PFSK-1 (cell line): Measurements from ENCODE around the gene MSI2.

Source experiments
- FOXP2 ChIP-seq: optimal IDR thresholded peaks from 2 replicates; pipeline ENCODE3; 2011; ENCODE audit warnings: borderline replicate concordance, control low read depth, inconsistent platforms; ENCODE audit not compliant: insufficient read depth; ENCODE audit errors: extremely low read length, extremely low read depth
- POLR2AphosphoS5 ChIP-seq: IDR thresholded peaks from 2 replicates; pipeline ENCODE4 v1.6.1; 2012; ENCODE audit warnings: low read depth, mild to moderate bottlenecking, control low read depth, low read length, moderate library complexity
- SIN3A ChIP-seq: IDR thresholded peaks from 2 replicates; pipeline ENCODE4 v1.6.1; 2012; ENCODE audit warnings: mild to moderate bottlenecking, low read length, moderate library complexity, borderline replicate concordance; ENCODE audit not compliant: insufficient read depth
- TAF1 ChIP-seq: IDR thresholded peaks from 2 replicates; pipeline ENCODE4 v1.6.1; 2012; ENCODE audit warnings: low read length, control low read depth, borderline replicate concordance; ENCODE audit not compliant: insufficient read depth
- TF ChIP-seq, protein P1 (sequence below), 2 experiments: IDR thresholded peaks; 2 replicates each; pipeline versions ENCODE4 v1.6.1 to v1.8.0; 2011 to 2012; ENCODE audit warnings: low read depth in 2 of 2, low read length in 2 of 2, control low read depth in 1 of 2, inconsistent platforms in 1 of 2, mild to moderate bottlenecking in 1 of 2, moderate library complexity in 1 of 2; ENCODE audit not compliant: insufficient read depth in 1 of 2

Gene MSI2

DNA sequence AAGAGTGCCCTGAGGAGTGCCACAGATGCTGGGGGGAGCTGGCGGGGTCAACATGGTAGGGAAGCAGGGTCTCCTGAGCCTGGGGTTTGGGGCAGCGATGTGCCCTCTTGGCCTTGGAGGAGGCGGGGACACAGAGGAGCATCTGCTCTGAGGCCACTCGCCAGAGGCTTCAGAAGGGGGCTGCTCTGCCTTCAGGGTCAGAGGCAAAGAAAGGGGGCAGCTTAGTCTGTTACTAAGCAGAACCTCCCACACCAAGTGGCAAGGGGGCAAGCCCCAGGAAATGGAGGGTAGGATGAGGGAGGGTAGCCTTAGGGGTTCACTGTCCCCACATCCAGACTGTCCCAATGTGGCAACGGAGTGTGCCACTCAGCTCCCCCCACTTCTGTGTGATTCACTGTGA lies 470.5 kb downstream of the MSI2 start:
- TF ChIP-seq FOXP2 (no peak), SIN3A (no peak), TAF1 (no peak), POLR2AphosphoS5 (no peak)
- TF ChIP-seq, protein P1, sequence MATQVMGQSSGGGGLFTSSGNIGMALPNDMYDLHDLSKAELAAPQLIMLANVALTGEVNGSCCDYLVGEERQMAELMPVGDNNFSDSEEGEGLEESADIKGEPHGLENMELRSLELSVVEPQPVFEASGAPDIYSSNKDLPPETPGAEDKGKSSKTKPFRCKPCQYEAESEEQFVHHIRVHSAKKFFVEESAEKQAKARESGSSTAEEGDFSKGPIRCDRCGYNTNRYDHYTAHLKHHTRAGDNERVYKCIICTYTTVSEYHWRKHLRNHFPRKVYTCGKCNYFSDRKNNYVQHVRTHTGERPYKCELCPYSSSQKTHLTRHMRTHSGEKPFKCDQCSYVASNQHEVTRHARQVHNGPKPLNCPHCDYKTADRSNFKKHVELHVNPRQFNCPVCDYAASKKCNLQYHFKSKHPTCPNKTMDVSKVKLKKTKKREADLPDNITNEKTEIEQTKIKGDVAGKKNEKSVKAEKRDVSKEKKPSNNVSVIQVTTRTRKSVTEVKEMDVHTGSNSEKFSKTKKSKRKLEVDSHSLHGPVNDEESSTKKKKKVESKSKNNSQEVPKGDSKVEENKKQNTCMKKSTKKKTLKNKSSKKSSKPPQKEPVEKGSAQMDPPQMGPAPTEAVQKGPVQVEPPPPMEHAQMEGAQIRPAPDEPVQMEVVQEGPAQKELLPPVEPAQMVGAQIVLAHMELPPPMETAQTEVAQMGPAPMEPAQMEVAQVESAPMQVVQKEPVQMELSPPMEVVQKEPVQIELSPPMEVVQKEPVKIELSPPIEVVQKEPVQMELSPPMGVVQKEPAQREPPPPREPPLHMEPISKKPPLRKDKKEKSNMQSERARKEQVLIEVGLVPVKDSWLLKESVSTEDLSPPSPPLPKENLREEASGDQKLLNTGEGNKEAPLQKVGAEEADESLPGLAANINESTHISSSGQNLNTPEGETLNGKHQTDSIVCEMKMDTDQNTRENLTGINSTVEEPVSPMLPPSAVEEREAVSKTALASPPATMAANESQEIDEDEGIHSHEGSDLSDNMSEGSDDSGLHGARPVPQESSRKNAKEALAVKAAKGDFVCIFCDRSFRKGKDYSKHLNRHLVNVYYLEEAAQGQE (IDR thresholded peaks at IDR 0.05; ENCODE audit: insufficient read depth in 1 of 2, low read depth in 2 of 2, low read length in 2 of 2) = no peak

DNA sequence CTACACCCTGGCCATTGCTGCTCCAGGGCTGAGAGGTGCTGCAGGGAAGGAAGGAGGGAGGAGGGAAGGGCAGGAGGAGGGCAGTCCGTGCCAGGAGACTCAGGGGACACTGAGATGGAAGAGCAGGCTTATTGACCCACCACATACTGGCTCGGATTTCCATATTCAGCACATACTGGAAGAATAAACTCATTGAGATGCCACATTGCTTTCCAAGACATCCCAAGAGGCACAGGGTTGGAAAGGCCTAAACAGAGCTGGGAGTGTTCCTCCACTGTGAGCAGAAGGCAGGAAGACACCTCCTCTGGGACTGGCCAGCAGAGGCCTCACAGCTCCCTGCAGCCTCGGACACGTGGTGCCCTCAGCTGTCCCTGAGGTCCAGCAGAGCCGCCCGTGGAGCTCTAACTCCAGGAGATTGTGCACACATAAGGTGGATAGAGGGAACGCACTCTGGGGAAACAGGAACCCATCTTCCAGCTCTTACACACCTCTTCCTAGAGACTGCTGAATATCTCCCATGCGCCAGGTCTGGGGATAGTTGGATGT lies 471.4 kb downstream of the MSI2 start:
- TF ChIP-seq, protein P1 (IDR thresholded peaks at IDR 0.05; ENCODE audit: insufficient read depth in 1 of 2, low read depth in 2 of 2, low read length in 2 of 2) = no peak
- TF ChIP-seq FOXP2 (no peak), POLR2AphosphoS5 (no peak), SIN3A (no peak), TAF1 (no peak)

DNA sequence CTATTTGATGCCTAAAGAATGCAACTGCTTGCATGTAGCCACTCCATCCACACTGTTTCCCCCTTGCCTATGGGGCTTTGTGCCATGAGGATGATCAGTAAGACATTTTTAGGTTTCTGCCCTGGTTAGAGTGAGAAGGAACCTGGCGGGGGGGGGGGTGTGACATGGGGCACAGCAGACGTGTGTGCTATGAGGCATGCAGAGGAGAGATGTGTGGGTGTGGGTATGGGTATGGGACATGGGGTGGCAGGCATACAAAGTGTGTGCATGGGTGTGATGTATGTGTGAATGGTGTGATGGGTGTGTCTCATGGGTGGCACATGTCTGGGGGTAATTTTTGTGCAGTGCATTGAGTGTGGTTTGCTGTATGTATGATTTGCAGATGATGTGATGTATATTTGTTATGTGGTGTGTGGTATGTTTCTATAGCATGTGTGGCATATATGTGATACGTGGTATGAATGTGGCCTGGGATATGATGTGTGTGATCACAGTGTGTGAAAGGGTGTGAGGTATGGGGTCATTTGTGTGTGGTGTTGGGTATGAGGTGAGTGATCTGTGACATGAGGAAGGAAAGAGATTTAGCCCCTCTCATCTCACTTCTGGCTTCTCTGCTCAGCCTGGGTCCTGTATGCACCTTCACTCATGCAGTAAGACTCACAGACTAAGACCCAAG lies 473.8 kb downstream of the MSI2 start:
- no peak for TF ChIP-seq POLR2AphosphoS5
- TF ChIP-seq FOXP2 = no peak
- no peak for TF ChIP-seq SIN3A
- TF ChIP-seq, protein P1 (IDR thresholded peaks at IDR 0.05; ENCODE audit: insufficient read depth in 1 of 2, low read depth in 2 of 2, low read length in 2 of 2) = no peak
- no peak for TF ChIP-seq TAF1

DNA sequence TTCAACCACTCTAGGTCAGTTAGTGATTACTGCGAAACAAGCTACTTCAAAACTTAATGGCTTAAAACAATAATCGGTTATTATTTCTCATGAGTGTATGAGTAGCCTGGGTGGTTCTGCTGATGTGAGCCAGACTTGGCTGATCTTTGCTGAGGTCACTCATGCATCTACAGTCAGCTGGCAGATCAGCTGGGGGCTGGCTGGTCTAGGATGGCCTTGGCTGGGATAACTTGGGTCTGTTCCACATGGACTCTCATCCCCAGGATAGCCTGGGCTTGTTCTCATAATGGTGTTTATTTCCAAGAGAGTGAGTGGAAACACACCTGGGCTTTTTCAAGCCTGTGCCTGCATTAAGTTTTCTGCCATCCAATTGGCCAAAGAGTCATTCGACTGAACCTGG lies 475.7 kb downstream of the MSI2 start:
- TF ChIP-seq SIN3A = no peak
- no peak for TF ChIP-seq FOXP2
- no peak for TF ChIP-seq POLR2AphosphoS5
- TF ChIP-seq, protein P1 (IDR thresholded peaks at IDR 0.05; ENCODE audit: insufficient read depth in 1 of 2, low read depth in 2 of 2, low read length in 2 of 2) = no peak
- TF ChIP-seq TAF1 = no peak
